T1000 (cell line): ENCODE data around the gene TENT5C.

Experiments used
- DNase-seq: peaks from one replicate; lab custom pipeline; 2025; ENCODE audit warnings: mixed read lengths; lab: John Stamatoyannopoulos, UW

The TENT5C gene

DNA sequence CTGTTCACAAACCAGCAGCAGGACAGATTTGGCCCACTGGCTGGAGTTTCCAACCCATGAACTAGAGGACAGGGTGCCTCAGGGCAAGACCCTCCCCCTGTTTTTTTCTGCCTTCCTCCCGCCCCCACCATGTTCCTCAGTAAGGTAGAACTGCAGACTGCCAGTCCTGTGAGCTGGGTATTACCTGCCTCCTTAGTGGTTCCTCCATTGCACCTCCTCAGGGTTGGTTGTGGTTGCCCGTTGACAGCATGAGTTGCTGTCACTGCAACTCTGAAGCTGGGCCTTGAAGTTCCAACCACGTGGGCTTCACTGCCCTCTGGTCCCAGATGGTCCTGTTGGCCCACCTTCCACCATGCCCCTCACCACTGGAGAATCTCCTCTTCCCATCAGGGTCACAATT lies 28.8 kb downstream of the TENT5C start:
- DNase-seq = no peak

DNA sequence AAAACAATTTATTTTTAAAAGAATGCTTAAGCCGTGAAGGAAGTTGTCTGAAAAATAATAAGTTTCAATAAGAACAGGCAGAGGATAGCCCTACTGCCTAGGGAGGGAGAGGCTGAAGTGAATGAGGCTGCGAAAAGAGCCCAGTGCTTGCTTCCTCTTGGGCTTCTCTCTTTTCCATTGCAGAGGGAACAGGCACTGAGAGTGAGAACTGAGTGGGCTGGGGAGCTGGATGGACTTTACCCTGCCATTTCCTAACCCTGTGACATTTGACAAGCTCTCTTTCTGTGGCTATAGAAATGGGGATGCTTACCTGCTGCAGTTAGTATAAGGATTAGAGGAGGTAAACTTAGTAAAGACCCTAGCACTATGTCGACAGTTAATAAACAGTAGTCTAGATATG lies 30.0 kb downstream of the TENT5C start:
- DNase-seq = no peak

DNA sequence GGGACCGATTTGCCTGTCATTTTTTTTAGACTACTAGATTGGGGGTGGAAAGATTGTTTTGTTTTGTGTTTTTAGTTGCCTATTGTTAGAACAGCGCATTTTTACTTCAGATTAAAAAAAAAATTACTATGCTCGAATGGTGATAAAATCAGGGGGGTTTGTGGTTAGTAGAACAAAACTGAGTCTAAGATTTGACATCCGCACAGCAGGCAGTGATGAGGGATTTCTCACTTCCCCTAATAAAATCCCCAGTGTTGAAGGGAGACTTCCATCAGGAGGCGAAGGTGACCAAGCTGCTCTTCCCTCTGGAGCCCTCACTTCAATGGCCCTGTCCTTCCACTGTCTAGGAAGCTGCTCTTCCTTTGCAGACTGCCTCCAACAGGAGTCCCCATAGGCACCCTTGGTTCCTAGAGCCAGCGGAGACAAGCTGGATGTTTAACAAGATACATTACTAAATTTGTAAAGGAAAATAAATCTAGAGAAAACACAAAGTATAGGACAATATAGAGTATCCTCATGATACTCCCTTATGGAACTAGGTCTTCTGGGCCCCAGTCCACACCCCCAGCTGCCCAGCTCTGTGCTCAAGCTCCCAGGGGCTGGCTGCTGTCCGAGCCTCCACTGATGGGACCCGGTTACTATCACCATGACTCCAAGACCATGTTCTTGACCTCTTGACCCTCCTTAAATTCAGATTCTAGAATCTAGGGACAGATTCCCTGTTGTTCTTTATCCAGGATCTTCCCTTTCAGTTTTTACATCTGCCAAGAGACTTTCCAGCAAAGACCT lies 31.0 kb downstream of the TENT5C start:
- no peak for DNase-seq

DNA sequence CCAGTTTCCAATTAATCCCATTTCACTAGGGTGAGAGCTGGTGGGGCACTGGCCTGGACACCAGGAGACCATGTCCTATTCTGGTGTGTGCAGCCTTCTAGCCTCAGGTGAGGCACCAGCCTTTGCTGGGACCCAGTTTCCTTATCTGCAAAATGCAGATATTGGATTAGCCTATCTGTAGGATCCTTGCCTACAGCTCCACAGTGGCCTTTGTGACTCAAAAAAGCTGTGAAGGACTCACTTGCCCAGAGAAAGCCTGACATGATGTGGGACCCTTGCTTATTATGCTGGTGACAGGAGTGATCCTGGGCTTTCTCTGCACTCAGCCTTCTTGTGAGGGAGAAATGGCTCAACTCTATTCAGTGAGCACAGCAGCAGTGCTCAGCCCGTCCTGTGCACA lies 32.3 kb downstream of the TENT5C start:
- no peak for DNase-seq

DNA sequence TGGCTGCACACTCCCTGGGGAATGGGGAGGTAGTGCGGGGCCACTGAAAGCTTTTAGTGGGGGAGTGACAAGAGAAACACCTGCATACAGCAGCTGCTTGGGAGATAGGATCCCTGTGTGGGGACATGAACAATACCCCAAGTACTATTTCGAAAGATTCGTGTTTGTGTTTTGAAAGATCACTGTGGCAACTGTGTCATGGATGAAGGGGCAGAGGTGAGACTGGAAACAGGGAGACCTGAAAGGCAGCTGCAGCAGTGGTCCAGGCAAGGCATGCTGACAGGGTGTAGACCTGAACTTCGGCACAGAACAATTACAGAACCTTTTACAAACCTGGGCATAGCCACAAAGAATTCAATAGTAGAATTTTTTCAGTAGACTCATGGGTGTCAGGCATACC lies 32.9 kb downstream of the TENT5C start:
- DNase-seq = no peak

DNA sequence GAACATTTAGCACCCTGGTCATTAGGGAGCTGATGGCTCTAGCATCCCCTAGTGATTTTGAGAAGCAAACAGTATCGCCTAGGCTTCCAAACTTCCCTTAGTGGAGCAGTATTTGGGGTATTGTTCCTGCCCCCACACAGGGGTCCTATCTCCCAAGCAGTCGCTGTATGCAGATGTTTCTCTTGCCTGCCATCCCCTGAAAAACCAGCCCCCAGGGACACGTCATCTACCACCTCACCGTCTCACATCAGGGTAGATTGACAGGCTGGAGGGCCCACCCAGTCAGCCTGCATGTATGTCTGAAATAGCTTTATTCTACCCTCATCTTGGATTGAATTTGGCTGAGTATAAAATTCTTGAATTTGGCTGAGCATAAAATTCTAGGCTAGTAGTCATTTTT lies 33.9 kb downstream of the TENT5C start:
- no peak for DNase-seq

DNA sequence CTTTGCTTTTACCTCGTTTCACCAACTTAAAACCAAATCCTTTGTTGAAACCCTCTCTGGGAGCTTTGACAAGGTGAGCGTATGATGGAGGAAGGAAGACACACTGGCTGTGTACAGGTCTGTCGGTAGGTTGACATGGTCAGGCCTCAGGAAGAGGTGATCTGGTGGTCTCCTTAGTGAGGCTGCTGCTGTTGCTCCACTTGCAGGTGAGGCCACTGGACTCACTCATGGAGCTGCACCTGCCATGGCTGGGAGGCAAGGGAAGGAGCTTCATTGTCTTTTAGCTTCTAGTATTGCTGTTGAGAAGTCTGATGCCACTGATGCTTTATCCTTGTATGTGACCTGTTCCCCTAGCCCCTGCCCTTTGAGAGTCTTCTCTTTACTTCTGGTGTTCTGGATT lies 35.7 kb downstream of the TENT5C start:
- DNase-seq = no peak

DNA sequence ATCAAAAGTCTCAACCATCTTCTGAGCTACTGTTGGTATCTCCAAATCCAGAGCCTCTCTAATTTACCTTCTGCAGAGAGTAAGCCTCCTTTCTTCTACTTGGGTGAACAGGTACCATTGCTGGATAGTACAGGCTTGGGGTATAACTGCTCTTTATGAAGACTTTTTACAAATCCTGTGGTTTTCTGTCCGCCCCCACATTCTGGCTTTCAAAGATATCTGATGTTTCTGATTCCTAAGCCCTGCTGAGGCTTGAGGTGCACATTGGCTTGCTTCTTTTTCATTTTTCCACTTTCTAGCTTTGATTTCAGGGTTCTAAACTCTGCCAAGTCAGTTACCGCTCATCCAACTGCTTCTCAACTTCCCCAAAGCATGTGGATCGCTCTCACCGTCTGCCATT lies 37.1 kb downstream of the TENT5C start:
- no peak for DNase-seq

DNA sequence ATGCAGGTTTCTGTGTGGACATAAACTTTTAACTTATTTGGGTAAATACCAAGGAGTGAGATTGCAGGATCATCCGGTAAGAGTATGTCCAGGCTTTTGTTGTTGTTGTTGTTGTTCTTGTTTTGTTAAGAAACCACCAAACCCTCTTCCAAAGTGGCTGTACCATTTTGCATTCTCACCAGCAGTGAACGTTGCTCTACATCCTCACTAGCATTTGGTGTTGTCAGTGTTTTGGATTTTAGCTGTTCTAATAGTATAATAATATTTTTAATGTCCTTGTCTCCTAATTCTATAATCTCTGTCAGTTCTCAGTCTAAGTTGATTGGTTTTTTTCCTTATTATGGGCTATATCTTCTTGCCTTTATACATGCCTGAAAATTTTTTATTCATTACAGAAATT lies 37.8 kb downstream of the TENT5C start:
- DNase-seq = no peak

DNA sequence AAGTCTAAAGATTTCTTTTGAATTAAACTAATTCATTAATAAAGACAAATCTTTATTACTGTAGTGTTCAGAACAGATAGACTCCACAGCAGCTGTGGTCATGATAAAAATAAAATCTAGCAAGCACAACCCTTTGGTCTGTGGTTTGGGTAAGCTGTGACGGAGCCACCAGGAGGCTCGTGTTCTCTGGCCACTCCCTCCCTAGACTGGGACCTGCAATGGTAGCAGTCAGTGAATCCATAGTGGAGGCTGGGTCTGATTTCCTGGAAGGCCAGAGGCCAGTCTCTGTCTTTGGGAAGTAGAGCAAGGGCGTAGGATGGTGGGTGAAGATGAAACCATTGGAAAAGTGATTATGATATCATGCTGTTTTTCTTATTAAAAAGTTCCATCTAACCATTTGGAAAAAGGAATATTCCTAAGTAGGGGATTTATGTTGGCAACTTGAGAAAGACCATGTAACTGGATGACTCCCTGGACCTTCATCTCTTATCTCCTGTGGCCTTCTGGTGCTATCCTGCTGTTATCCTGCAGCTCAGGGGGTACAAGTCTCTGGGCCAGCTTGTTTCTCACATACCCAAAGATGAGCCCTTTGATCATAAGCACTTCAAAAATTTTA lies 39.0 kb downstream of the TENT5C start:
- DNase-seq = no peak

DNA sequence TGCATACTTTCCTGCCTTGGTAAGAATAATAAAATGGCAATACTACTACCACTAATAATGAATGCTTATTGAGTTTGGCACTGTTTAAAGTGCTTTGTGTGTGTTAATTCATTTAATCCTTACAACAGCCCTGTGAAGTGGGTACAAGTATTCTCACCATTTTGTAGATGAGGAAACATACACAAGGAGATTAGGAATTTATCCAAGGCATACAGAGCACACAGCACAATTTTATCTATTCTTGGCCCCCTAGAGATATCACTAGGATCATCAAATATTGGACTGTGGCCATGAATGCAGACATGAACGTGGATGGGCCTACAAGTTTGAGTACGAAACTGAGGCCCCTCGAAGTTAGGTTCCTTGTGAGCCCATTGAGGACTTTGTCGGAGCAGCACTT lies 39.5 kb downstream of the TENT5C start:
- no peak for DNase-seq

DNA sequence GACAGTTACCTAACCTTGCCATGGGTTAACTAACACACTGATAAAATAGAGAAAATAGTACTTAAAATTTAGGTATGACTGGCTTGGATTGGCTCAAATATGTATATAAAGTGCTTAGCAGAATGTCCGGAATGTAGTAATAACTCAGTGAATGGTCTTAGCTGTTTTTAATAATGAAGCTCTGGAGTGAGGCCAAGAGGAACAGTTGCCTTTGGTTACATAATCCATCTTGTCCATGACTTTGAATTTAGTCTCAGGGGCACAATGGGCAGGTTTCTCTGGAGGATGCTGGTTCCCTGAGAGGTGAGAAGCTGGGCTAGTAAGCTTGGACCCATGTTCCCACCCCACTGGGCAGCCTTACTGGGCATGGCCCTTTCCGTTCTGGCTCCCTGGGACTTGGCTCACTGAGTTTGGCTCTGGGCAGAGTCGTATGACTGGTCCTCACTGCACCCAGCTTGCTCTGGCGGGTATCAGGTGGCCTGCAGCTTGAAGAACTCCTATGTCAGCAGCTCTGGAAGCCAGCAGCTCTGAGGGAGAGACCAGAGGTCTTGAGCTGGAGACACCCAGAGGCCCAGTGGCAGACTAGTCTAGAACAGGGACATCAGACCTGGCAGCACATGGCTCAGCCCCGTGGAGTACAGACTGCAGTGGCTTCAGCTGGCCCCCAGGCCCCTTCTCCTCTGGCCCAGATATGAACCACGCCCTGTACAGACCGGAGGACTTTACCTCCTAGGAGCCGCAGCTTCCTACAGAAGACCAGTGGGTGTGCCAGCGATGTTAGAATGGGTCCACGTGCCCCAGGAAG lies 40.4 kb downstream of the TENT5C start:
- DNase-seq = no peak

DNA sequence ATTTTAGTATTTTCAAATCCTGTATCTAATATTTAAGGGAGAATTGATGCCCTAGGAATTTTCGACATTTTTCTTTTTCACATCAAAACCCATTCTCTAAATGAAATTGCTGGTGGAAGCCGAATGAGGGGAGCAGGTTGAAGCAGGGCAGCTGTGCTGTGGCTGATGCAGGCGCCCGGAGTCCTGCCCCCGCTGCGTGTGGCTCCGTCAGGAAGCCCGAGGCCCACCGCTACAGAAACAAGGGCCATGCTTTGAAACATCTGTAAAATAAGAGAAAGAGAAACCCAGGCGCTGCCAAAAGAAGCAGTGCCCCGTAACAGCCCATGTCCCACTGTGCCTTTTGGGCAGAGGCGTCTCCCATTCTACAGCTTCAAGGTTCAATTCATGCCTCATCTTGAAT lies 41.1 kb downstream of the TENT5C start:
- DNase-seq = no peak

DNA sequence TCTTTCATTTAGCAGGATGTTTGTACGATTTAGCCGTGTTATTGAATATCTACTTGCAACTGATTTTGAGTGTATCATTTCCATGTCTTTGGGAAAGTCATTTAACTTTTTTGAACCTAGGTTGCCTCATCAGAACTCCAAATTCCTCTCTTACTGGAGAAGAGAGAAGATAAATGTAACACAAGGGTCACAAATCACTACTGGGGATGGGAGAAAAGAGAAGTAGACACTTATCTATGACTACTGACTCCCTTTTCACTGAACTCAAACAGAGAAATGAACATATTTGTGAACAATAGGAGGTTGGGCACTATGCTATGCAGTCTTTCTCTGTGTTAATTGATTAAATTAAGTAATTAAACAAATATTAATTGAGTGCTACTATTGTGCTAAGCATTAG lies 42.2 kb downstream of the TENT5C start:
- DNase-seq = no peak

DNA sequence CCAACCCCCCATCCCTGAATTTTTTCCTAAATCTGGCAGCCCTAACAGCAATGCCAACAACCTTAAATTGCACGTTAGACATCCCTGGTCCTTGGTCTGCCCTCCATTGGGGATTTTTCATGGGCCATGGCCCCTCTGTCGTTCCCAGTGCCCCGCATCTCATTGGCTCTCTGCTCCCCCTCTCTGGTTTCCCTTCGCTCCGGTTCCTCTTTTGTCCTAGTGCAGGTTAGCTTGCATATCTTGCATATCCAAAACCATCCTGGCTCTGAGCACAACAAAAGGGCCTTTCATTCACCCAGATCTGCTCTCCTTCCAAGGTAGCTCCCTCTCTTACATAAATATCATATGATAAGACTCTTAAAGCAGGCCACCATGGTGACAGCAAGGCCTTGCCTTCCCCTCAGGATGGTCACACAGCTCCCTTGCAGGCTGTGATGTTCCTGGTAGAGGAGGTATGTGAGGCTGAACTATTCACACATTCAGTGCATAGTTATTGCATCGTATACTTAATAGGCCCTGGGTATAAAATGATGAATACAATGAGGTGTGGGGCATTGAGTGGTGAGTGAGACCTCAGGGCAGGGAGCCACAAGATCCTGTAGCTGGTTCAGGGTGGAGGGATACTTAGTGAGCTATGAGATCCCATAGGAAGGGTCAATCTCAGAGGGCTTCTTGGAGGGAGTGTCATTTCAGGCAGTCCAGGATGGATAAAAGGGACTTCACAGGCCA lies 45.2 kb downstream of the TENT5C start:
- no peak for DNase-seq

DNA sequence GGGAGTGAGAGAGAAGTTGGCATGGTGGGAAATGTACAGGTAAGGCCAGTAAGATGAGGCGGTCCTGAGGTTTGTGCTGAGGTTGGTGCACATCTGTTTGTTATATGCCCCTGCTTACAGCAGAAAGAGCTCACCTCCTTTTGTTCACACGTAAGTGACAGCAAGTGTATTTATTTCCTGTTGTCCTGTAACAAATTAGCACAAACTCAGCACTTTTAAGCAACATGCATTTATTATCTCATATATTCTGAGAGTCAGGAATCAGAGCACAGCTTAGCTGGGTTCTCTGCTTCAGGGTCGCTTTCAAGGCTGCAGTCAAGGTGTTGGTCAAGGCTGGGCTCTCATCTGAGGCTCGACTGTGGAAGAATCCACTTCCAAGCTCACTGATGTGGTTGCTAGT lies 45.8 kb downstream of the TENT5C start:
- no peak for DNase-seq

DNA sequence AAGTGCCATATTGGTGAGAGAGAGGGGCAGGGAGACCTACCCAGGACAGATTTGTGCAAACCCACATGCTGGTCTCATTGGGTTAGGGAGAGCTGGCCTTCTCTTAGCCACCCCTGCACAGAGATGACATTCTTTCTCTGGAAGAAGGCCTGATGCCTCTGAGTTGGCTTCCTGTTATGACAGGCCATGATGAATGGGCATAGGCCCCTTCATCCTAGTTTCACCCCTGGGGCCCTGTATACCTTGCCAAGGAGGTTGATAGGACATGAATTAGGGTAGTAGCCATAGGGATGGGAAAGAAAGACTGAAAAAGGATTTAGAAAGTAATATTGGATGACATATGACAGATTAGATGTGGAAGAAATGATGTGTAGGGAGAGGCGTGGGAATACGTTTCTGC lies 46.6 kb downstream of the TENT5C start:
- no peak for DNase-seq

DNA sequence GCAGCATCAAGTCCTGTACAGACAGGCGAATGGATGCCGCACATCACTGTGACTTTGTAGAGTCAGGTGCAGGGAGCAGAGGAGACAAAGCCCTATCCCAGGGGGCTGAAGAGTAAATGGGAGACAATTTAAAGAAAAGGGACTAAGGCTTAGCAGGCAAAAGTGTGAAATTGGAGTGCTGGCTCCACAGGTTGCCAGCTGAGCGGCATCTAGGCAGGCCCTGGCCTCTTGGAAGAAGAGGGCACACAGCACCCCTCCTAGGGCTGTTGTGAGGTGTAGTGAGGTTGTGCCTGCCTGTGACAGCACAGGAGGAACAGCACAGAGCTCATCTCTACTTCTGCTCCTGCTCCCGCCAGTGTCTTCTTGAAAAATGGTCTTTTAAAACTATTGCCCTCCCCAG lies 47.3 kb downstream of the TENT5C start:
- no peak for DNase-seq

DNA sequence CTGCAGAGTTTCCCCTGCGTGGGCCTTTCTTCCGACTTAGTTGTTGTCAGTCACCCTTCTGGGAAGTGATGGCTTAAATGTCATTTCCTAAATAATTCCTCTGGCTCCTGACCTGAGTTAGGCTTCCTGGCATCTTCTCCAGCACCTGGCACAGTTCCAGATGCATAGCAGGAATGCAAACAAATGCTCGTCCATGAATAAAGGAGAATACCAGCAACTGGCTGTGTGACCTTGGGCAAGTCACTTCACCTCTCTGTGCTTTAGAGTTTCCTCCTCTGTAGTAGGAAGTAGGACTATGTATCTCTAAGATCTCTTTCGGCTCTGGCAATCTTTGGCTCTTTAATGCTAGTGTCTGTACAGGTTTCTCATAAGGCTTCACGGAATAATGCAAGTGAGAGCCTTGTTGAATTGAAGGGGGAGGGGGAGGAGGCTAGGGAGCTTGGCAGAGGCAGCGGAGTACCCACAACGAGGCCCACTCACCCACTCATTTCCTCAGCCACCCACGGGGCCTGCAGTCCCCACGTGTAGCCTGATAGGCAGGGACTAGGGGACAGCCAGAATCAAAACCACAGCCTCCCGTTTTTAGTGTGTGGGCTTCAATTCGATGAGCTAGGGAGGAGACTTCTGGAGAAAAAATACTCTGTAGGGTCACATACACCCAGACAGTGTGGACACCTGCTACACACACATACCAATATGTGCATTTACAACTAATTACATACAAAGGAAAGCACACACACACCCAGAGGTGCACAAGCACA lies 48.1 kb downstream of the TENT5C start:
- no peak for DNase-seq

DNA sequence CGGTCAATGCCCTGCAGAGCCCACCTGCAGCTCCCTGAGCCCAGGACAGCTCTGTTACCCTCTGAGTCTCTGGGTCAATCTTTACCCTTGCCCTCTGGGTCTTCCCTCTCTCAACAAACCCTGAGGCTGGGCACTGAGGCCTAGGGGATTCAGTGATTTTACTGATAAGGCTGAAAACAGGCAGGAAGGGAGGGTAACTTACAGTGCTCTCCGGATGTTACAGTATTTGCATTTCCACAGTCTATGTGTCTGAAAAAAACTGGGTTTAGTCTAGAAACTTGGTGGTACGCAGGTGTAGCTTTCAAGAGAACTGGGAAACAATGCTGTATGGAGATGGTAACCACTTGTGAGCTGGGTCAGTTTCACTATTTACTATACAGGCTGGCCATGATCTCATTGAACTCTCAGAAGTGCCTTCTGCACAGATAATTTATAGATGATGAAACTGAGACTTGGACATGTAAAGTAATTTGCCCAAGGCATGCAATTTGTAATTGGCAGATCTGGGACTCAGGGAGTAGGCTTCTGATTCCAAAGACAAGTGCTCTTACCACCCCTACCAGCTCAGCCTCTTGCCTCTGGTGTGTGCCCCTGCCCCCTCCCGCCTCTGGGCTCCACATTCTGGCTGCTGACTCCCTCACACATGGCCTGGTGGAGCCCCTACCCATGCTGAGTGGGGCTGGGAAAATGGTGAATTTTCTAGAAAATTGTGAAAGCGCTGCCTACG lies 48.8 kb downstream of the TENT5C start:
- no peak for DNase-seq

DNA sequence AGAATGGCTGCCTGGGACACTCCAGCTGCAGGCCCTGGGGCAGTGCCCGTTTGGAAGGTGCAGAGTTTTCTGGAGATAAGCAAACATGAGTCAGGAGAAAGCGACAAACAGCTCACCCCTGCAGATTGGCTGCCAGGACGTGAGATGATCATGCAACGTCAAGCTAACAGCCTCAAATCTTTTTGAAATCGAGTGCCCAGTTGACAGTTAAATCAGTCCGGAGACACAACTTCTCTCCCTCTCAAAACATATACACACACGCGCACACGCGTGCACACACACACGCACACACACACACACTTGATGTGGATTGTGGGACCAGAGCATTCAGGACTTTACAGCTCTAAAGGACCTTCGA lies 49.4 kb downstream of the TENT5C start:
- no peak for DNase-seq
